Renal pelvis (tissue), 4 donors: ENCODE results near the gene LAG3. TPM values are rescaled to one million over a fixed set of nuclear protein-coding genes. Genes with fewer than 3 reads are reported as not detected.

Source experiments
- DNase-seq: peaks from one replicate; pipeline ENCODE4 v3.0.0-alpha.2; 2013
- polyA plus RNA-seq, 3 donors: library from polyadenylated mRNA; unstranded; fragments of 120-200 nt; gene quantifications; one replicate each; pipeline ENCODE4 v1.2.1, GENCODE V29; 2013; ENCODE audit not compliant: insufficient read length in 3 of 3

LAG3 gene
- polyA plus RNA-seq, 3 donors, result 1.1 to 2.0 (median 1.4) TPM

GRCh38 chr12:6752921-6753771, 19.2 kb upstream of the LAG3 start, which contains the start of gene MLF2:
TSS of gene MLF2 (minus strand) at chr12:6753141. CDS start at chr12:6752334, 807 bp downstream.
- peak; percentile 99 for DNase-seq

DNA sequence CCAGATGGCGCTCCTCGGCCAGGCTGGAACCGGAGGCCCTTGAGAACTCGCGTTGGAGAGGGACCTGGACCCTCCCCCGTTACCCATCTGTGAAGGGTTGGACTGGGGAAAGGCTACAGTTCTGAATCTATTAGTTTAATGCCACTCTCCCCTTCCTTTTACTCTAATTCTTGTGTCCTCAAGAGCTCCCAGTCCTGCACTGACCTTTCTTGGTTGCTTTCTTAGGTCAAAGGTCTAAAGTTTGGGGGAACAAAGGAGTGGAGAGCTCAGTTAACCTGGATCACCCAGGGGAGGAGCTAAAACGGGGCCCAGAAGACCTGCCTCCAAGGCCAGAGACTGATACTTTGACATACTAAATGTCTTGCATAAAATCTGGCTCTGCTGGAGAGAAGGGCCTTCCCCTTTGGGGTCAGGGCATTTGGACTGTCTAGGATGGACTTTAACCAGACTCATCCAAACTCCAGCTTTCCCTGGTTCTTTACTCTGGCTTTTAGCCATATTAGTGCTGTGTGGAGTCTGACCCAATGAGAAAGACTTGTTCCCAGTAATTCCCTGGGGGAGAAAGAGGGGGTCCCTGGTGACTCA, 18.5 kb upstream of the LAG3 start:
- no peak for DNase-seq

DNA sequence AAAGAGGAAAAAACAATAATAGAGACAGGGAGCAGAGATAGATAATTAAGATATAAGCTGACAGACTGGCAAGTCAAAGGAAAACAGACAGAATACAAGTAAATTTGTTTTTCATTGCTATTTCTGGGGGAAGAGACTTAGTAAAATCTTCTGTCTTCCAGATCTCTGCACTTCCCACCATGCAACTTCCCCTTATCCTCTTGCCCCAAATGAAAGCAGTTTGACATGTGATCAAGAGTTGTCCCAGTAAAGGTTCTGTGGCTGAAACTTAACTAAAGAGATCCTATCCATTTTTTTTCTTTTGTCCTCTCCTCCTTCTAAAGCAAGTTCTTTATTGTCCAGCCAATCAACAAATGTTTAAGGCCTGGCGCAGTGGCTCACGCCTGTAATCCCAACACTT, 17.9 kb upstream of the LAG3 start:
- no peak for DNase-seq

DNA sequence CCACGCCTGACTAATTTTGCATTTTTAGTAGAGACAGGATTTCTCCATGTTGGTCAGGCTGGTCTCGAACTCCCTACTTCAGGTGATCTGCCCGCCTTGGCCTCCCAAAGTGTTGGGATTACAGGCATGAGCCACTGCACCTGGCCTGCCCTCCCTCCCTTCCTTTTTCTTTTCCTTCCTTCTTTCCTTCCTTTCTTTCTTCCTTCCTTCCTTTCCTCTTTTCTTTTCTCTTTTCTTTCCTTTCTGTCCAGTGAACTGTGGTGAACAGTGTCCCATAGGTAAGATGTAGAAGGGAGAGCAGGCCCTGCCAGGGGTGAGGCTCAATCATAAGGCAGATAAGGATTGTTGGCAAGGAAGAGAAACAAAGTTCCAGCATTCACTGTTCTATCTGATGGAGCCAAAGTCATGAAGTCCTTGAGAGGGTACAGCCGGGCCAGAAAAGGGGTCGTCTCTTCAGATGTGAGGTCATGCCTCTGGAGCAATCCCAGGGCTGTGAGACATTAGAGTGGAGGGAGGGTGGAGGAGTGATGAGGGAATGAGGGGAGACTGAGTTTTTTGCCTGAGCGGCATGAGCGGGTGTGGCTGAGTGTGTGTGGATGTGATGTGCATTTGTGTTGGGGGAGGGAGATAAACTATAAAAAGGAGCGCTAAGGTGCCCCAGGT, 15.2 kb upstream of the LAG3 start:
- DNase-seq, result no peak

GRCh38 chr12:6758506-6759095, 13.7 kb upstream of the LAG3 start:
- no peak for DNase-seq

- no peak for DNase-seq
Measured at GRCh38 chr12:6759741-6760140, 12.6 kb upstream of the LAG3 start.

DNA sequence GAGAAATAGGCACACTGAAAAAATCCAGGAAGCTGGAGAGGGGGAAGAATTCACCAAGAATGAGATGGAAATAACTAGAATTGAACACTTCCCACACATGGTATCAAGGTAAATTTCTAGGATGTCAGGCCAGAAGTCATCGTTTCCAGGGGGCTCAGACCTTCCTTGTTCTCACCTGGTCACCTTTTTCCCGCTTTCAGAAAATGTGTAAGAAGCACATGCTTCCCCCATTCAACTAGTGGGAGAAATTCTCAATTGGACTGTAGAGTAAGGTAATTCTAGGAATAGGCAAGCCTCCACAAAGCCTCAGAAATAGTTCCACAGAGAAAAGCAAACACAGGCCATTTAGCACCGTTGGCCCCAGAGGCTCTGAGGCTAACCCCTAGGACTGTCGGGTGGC, 8.9 kb upstream of the LAG3 start:
- DNase-seq, result no peak

GRCh38 chr12:6764011-6764828, 8.1 kb upstream of the LAG3 start:
- peak; percentile 99 for DNase-seq

DNA sequence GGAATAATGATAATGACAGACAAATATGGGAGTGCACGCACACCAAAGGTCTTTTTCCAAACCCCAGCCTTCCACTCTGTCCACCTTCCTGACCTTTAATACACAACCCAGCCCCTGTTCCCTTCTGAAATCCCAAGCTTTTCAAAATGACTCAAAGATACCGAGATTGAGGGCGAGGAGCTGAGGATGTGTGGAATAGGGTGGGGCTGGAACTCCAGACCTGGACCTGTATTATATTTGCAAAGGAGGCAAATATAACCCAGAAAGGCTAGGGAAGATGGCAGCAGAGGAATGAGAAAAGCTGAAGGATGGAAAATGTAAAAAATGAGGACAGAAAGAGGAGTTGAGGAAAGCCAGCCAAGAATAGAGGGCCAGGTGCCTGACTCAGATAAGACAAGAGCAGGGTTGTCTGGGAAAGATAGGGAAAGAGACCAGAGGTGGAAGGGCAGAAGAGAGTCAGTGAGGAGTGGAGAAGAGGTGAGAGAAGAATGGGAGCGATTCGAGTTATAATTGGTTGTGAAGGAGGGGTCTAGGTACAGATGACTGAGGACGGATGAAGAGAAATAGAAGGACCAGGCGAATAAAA, 7.2 kb upstream of the LAG3 start:
- no peak for DNase-seq

- DNase-seq, result peak; percentile 91
Measured at GRCh38 chr12:6765634-6766581, 6.4 kb upstream of the LAG3 start, which contains the start of gene PTMS. TSS of gene PTMS (plus strand) at chr12:6766363. CDS start at chr12:6766706, 343 bp downstream.

GRCh38 chr12:6766651-6767349, 5.5 kb upstream of the LAG3 start:
- DNase-seq, result peak; percentile 81

- no peak for DNase-seq
Measured at GRCh38 chr12:6767353-6768319, 4.7 kb upstream of the LAG3 start.

DNA sequence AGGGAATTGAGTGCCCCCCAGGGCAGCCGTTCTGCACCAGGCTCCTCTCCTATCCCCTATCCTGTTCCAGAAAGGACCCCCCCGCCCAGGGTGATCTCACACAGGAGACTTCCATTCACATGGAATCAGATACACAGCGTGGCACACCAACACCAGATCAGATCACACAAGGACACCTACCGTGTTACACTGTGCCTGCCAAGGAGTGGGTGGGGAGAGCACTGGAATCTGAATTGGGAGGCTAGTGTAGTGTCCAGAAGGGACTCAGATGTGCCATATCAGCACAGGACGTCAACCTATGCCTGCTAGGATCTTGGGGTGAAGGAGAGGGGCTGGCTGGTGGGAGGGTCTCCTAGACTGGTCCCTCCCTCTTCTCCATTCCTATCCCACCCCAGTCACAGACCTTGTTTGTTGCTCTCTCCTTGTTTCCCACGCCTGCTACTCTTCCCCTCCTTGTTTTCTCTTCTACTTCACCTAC, 3.8 kb upstream of the LAG3 start:
- no peak for DNase-seq

DNA sequence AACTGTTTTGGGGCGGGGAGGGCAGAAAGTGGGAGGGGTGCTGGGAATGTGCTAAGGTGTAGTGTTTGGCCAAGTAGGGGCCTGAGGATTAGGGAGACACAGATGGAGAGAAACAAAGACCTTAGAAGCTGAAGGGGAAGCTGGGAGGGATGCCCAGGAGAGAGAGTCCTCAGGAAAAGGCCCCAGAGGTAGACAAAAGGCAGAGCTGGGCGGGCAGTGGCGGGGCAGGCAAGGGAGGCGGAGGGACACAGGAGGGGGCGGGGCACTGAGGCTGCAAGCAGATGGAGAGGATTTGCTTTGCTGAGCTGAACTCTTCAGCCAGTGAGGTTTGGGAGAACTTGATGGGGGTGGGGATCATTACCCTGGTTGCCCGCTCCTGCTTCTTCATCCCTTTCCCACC, 3.3 kb upstream of the LAG3 start:
- no peak for DNase-seq

GRCh38 chr12:6769666-6770065, 2.7 kb upstream of the LAG3 start:
- no peak for DNase-seq

- DNase-seq, result no peak
Measured at GRCh38 chr12:6770094-6770493, 2.2 kb upstream of the LAG3 start.

- no peak for DNase-seq
Measured at GRCh38 chr12:6770600-6770999, 1.7 kb upstream of the LAG3 start.

DNA sequence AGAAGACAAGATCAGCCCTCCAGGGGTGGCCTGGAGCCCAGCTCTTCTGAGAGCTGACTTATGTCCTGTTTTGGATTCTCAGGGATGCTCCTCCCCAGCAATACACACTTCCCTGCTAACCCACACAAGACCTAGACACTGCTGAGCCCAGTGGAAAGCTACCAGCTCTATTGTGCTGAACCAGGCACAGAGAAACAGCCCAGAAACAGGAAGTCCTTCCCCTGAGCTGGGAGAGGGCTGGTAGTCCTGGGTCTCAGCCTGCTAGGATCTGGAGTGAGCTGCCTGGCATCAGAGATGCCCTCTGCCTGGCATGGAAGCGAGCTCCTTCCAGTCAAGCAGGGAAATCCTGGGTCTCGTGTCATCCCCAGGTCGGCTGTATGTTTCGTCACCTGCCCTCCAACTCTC, 1.2 kb upstream of the LAG3 start:
- DNase-seq, result no peak
